ENCODE results near the gene MARCKS. TPM values are rescaled to one million over a fixed set of nuclear protein-coding genes. Genes with fewer than 3 reads are reported as not detected.

MARCKS gene
- total RNA-seq, 1 experiment from 2014 or later = 48.6 TPM

DNA sequence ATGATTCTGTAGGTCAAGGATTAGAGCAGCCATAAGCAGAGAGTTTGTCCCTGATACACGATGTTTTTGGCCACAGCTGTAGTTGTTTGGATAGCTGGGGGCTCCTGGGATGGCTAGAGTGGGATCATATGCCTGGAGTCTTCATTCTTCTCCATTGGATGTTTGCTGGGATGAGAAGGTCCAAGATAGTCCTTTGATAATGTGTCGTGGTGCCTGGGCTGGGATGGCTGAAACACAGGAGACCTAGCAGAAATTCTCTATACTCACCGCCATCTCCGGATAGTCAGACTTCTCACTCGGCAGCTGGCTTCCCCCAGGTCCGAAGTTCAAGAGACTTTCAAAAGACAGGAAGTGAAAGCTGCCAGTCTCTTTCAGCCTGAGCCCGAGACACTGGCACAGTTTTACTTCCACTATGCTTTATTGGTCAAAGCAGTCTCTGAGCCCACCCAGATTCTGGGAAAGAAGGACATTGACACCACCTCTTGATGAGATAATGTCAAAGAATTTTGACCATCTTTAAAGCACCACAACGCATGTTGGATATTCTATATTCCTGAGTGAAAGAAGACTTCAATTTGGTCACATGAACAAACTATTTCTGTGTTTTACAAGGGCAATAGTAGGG, 16.0 kb downstream of the MARCKS start:
- no peak for DNase-seq (ENCODE audit: low read depth)
- in situ Hi-C loops (cut with HindIII; ENCODE audit: low pct_unique_long_range_greater_than_20kb, low sequenced_read_pairs) = no loop called here

DNA sequence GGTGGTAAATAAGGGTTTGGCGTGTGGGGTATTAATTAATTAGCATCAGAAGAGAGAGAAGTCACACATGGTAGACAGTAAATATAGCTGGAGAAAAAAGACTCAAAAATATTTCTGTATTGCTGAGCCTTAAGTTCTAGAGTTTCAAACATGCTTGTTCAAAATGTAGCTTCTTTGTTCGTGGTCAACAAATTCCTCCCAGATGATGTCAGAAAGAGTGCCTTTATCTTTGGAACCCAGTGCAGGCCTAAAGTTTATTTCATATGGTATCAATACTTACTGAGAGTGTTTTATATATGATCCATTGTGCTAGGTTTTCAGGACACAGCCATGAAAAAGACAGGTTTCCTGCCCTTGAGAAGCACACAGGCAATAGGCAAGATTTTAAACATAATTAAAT, 18.3 kb downstream of the MARCKS start:
- DNase-seq (ENCODE audit: low read depth) = no peak

DNA sequence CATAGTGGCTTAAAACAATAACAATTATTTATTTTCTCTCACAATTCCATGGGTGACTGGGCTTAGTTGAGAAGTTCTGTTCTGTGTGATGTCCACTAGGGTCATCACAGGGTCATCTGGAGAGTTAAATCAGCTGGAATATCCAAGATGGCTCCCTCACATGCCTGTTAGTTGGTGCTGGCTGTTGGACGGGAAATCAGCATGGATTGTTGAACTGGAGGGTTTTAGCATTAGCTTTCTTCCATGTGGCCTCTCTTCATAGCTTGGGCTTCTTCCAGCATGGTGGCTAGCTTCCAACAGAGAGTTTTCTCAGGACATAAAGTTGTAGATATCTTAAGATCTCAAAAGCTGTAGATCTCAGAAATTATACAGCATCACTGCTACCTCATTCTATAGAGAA, 19.6 kb downstream of the MARCKS start:
- in situ Hi-C loops (cut with HindIII; ENCODE audit: low pct_unique_long_range_greater_than_20kb, low sequenced_read_pairs) = no loop called here

More for the DNA sequence above, 18.3 kb downstream of the MARCKS start:
- in situ Hi-C loops (cut with HindIII; ENCODE audit: low pct_unique_long_range_greater_than_20kb, low sequenced_read_pairs) = no loop called here

DNA sequence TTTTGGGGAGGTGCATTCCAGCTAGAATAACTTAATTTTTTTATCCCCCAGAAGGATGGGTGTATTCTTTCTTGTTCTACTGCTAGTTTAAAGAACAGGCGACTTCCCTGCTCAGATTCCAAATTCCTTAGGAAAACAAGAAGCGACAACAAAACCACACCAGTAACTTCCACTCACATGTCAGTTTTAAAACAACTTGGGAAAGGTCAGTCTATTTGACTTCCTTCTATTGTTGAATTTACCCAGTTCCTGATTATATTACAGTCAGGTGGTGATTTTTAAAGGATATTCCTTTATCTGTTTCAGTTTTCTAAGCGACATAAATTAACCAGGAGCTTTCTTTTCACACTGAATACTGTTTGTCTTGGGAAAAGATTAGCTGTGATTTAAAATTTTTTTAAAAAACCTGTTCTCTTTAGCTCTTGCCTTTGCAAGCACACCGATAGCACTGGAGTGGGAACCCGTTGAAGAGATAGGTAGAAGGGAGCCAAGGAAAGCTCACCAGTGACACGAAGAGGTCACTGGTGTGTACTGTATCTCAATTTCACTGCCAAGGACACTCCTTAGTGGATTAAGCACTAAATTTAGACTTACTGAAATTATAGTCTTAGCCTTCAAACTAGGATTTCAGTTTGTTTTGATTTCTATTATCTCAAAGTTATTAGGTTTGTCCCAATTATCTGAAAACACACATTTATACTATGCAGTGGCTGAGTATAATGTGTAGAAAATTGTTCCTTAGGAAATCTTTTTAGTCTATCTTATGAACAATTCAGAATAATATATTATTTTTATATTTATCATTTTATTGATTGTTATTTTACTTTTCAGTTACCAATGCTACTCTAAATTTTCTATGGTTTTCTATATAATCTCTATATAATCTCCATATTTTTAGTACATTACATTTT, 22.3 kb downstream of the MARCKS start:
- DNase-seq (ENCODE audit: low read depth) = peak; percentile 56
- in situ Hi-C loops (cut with HindIII; ENCODE audit: low pct_unique_long_range_greater_than_20kb, low sequenced_read_pairs) = no loop called here

More for the DNA sequence above, 19.6 kb downstream of the MARCKS start:
- no peak for DNase-seq (ENCODE audit: low read depth)

DNA sequence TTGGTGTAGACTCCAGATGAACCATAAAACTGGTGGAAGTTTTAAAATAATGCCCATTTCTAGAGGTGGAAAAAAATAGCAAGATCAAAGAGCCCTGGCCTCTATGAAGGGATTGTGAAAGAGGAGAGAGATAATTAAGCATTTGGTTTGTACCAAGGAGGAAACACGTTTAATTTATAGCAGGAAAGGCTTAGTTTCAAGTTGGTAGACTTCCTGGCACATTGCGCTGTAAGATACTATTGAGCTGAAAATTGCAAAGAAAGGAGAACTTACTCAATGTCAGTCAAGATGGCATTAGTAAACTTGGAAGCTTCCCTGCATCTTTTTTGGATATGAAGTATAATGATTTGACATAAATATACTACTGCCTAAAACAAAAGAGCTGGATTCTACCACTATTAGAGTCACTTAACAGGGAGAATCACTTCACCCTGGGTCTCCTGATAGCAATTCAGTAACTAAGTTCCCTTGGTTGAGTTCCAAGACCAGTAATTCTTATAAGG, 24.4 kb downstream of the MARCKS start:
- in situ Hi-C loops (cut with HindIII; ENCODE audit: low pct_unique_long_range_greater_than_20kb, low sequenced_read_pairs) = no loop called here

DNA sequence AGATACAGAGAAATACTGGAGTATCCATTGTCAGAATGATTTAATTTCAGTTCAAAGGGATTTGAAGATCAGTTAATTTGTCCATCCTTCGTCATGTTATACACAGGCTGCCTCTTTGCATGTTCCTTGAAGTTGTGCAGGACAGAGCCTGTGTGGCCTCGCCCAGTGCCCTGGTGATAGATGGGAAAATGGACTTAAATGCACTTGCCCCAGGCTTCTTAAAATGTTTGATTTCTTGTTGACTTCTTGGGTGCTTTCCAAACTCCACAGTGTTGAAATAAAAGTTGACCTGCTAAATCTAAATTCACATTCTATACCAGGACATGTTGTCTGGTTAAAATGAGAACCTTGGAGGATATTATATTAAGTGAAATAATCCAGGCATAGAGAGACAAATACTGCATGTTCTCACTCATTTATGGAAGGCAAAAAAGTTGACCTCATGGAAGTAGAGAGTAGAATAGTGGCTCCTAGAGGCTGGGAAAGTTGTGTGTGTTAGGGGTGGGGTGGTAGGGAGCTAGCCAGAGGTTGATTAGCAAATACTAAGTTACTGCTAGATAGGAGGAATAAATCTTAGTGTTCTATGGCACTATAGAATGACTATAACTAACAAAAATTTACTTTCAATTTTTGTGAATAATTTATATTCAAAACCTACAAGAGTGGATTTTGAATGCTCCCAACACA, 25.3 kb downstream of the MARCKS start:
- in situ Hi-C loops (cut with HindIII; ENCODE audit: low pct_unique_long_range_greater_than_20kb, low sequenced_read_pairs) = no loop called here

More for the DNA sequence above, 24.4 kb downstream of the MARCKS start:
- no peak for DNase-seq (ENCODE audit: low read depth)

DNA sequence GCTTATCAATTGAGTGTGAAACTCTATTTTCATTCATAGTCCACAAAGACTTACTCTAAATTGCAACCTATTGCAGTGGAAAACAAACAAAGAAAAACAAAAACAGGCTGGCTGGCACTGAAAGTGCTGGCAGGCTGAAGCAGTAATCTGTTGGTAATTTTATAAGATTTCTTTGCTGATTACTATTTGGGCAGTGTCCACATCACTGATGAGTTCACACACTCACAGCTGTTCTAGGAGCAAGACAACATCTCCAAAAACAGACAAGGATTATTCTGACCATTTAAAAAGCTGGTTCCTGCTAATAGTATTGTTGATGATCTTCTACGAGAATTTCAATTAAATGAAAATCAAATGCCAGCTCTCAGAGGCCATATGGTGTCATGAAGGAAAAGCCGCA, 26.9 kb downstream of the MARCKS start:
- no peak for DNase-seq (ENCODE audit: low read depth)
- in situ Hi-C loops (cut with HindIII; ENCODE audit: low pct_unique_long_range_greater_than_20kb, low sequenced_read_pairs) = no loop called here

More for the DNA sequence above, 25.3 kb downstream of the MARCKS start:
- DNase-seq (ENCODE audit: low read depth) = no peak

DNA sequence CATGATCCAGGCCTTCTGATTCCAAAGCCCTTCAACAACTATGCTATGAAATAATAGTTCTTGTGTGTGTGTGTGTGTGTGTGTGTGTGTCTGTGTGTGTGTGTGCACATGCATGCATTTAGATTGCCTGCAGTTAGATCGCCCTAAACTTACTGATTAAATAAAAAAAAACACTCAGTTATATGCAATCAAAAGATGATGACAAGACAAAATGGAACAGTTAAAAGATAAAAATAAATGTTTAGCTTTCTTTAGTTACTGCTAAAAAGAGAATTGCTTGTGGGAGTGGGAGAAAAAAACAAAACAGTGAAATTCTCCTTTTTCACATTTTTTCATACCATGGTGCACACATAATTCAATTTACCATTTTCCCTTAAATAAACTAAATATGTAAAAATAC, 29.4 kb downstream of the MARCKS start:
- in situ Hi-C loops (cut with HindIII; ENCODE audit: low pct_unique_long_range_greater_than_20kb, low sequenced_read_pairs) = no loop called here
- DNase-seq (ENCODE audit: low read depth) = no peak

DNA sequence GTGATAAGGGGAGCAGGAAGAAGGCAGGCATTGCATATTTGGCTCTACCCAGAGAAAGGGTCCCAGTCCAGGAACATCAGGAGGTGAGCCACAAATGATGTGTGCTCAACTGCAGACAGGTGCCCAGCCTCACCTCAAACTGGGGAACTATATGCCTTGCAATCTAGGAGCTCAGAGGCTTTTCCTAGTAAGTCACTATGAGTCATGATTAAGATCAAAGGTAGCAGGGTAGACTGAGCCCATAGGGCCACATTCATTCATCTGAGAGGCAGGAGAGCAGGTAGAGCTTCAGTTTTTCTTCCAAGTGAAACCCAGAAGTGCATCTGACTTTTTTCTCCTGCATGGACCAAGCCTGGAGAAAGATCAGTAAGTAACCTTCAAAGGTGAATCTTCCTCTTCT, 31.3 kb downstream of the MARCKS start:
- DNase-seq (ENCODE audit: low read depth) = no peak
- in situ Hi-C loops (cut with HindIII; ENCODE audit: low pct_unique_long_range_greater_than_20kb, low sequenced_read_pairs) = no loop called here

DNA sequence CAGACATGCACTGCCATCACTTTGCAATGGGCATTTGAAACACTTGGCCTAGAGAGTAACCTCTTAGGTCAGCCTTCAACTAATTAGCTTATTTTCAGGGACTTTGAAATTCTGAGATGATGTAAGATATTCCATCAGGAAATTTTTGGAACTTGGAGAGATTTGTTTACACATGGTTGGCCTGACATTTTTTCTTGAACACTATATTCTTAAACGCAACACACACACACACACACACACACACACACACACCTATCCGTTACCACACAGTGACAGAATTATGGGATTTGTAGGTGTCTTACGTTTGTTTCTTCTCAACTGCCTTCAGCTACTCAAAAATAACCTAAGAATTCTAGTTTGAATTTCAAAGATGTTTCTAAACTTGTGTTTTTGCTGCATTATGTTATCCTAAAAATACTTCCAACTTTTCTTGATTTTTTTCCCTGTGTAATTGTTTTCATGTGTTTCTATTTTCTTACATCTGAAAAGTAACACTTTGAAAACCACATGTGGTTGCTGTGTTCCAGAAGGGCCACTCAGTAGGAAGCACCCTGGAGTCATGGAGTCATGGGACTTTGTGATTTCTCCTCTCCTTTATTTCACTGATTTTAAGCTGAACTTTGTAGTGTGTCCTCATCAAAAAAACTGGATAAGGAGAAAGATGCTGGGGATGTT, 31.9 kb downstream of the MARCKS start:
- no peak for DNase-seq (ENCODE audit: low read depth)
- in situ Hi-C loops (cut with HindIII; ENCODE audit: low pct_unique_long_range_greater_than_20kb, low sequenced_read_pairs) = no loop called here

DNA sequence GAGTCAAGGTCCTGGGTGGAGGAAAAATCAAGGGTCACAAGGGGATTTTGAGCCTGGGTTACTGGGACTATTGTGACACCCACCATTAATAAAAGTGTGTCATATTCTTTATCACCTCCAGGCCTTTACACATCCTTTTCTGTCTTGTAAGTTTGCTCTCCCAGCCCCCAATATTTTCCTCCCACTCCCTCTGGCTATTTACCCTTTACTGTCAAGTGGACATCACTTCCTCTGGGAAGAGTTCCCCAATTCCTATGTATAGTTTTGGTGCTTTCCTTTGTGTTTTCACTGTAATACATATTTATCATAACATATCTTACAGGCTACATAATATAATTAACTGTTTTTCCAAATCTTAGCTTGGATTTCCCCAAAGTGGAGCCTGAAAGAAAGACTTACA, 36.3 kb downstream of the MARCKS start:
- in situ Hi-C loops (cut with HindIII; ENCODE audit: low pct_unique_long_range_greater_than_20kb, low sequenced_read_pairs) = no loop called here
- DNase-seq (ENCODE audit: low read depth) = no peak

DNA sequence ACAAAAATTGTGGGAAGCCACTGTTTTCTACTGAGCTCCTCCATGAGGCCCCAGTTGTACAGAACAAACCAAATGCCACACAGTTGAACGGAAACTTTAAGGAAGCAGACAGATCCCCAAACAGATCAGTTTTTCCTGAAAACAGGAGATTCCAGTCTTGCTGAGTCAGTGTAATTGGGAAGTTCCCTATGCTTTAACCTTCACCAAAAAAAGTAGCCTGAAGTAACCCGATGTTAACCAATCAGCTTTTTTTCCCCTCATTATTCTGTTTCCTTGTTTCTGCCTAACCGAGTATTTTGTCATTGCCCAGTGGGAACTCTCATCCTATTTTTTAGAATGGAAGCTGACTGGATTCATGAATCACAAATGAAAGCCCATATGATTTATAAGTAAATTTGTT, 36.7 kb downstream of the MARCKS start:
- in situ Hi-C loops (cut with HindIII; ENCODE audit: low pct_unique_long_range_greater_than_20kb, low sequenced_read_pairs) = no loop called here
- DNase-seq (ENCODE audit: low read depth) = no peak

DNA sequence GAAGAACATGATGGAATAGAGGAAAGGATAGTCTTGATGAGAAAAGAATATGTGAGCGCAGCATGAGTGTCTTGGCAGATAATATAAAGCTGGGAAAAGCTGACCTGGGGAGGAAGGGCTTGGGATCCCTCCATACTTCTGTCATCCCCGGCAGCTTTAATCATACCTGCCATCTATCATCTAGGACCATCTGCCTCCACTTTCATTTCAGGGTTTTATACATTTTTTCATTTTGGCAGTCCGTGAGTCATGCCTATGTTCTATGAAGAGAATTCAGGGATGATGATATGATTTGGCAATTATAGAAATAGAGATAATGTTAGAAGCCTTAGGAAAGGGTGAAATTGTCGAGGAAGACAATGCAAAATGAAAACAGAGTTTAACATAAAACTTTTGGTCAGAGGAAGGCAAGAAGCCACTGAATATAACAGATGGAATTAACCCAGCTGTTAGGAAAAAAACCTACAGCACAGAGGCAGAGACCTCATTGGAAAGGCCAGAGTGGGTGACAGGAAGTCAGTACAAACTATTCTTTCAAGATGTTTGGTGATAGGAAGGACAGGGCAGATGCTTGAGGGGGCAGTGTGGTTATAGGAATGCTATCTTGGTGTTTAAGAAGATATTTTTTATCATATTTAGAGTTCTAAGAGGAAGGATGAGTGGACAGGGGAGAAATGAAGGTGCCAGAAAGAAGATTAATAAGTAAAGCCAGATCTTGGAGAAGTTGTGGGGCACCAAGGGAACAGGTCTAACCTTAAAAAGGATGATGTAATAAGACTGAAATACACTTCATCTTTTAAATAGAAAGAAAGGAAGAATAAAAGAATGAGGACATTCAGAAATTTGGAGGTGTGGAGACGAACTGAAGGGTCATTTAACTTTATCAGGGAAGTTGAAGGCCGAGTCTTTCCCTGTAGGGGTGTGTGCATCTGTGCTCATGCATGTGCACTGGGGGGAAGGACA, 37.8 kb downstream of the MARCKS start:
- in situ Hi-C loops (cut with HindIII; ENCODE audit: low pct_unique_long_range_greater_than_20kb, low sequenced_read_pairs) = no loop called here
- DNase-seq (ENCODE audit: low read depth) = no peak

DNA sequence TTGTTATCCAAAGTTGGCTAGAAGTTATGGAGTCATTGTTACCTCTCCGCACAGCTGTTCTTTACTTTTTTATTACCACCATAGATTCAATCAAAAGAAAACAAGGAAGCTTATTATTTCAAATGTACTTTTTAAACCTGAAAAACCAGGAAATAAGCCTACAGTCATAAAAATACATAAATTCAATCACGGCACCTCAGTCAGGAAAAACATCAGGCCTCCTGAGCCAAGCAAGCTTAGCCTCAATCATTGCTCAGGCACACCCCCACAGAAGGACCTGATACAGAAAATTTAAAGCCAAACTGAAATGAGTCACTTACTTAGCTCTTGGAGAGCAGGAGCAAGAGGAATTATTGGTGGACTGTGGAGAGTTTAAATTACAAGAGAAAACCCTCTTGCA, 44.3 kb downstream of the MARCKS start:
- in situ Hi-C loops (cut with HindIII; ENCODE audit: low pct_unique_long_range_greater_than_20kb, low sequenced_read_pairs) = no loop called here
- DNase-seq (ENCODE audit: low read depth) = no peak

DNA sequence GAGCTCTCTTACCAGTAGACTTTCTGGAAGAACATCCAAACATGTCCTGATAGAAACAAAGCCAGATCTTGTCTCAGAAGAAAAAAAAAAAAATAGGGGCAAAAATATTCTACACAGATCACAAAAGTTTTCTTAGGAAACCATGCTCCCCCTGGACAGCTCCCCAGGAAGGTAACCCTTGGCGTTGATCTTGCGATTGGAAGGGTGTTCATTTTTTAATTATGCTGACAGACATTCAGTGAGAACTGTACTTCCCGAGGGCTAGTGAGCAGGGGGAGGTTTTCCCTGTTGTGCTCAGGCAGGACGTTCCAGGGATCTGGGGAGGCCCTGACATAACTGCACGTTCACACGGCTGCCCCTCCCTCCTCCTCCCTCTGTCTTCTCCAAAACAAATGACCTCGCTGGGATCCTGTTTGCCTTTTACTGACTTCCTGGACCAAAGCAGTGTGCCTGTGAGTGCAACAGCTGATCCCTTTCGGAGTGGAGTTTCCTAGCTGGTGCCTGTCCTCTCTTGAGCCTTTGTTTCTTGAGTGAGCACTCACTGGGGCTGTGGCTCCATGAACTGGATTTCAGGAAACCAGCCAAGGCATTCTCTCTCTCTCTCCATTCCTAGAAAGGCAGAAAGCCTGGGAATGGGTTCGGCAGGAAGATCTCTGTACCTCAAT, 46.7 kb downstream of the MARCKS start:
- DNase-seq (ENCODE audit: low read depth) = no peak
- in situ Hi-C loops (cut with HindIII; ENCODE audit: low pct_unique_long_range_greater_than_20kb, low sequenced_read_pairs) = no loop called here

DNA sequence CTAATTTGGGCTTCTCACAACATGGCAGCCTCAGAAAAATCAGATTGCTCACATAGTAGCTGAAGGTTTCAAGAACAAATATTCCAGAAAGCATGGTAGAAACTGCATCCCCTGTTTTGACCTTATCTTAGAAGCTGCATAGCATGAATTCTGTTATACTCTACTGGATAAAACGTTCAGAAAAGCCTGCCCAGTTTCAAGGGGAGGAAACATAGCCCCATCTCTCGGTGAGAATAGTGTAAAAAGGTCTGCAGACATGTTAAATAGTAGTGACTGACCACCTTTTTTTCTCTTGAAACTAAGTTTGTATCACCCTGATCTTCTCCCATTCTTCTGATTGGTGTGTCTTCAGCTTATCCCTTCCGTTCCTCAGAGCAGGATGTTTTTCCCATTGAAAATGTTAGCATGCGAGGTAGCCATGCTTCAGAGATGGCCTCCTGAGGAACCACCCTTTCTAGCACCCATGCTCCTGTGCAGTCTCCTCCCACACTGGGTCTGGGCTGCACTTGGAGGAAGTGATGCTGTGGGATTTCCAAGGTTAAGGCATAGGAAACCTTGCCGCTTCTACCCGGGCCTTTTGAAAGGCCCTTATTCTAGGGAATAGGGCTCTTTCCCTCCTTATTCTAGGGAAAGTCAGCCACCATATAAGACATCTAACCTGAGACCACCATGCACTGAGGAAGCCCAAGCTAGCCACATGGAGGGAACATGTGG, 50.1 kb downstream of the MARCKS start:
- DNase-seq (ENCODE audit: low read depth) = no peak
- in situ Hi-C loops (cut with HindIII; ENCODE audit: low pct_unique_long_range_greater_than_20kb, low sequenced_read_pairs) = no loop called here
